Ishikawa (cell line): ENCODE measurements around the gene KCNG1.

ENCODE experiments used
- EP300 ChIP-seq: IDR thresholded peaks from 2 replicates; pipeline ENCODE4 v1.6.1; 2012; ENCODE audit warnings: borderline replicate concordance
- RAD21 ChIP-seq: IDR thresholded peaks from 2 replicates; pipeline ENCODE4 v1.6.1; 2012; ENCODE audit warnings: low read depth
- TCF12 ChIP-seq: IDR thresholded peaks from 2 replicates; pipeline ENCODE4 v1.6.1; 2012; ENCODE audit warnings: low read depth
- TEAD4 ChIP-seq: IDR thresholded peaks from 2 replicates; pipeline ENCODE4 v1.6.1; 2012
- YY1 ChIP-seq: IDR thresholded peaks from 2 replicates; pipeline ENCODE4 v1.6.1; 2012; ENCODE audit warnings: low read depth
- TF ChIP-seq, protein P1 (sequence below): IDR thresholded peaks from 2 replicates; pipeline ENCODE4 v1.6.1; 2012; ENCODE audit warnings: low read depth, mild to moderate bottlenecking

- no peak for TF ChIP-seq RAD21
- TF ChIP-seq TCF12, result no peak
- TF ChIP-seq, protein P1, sequence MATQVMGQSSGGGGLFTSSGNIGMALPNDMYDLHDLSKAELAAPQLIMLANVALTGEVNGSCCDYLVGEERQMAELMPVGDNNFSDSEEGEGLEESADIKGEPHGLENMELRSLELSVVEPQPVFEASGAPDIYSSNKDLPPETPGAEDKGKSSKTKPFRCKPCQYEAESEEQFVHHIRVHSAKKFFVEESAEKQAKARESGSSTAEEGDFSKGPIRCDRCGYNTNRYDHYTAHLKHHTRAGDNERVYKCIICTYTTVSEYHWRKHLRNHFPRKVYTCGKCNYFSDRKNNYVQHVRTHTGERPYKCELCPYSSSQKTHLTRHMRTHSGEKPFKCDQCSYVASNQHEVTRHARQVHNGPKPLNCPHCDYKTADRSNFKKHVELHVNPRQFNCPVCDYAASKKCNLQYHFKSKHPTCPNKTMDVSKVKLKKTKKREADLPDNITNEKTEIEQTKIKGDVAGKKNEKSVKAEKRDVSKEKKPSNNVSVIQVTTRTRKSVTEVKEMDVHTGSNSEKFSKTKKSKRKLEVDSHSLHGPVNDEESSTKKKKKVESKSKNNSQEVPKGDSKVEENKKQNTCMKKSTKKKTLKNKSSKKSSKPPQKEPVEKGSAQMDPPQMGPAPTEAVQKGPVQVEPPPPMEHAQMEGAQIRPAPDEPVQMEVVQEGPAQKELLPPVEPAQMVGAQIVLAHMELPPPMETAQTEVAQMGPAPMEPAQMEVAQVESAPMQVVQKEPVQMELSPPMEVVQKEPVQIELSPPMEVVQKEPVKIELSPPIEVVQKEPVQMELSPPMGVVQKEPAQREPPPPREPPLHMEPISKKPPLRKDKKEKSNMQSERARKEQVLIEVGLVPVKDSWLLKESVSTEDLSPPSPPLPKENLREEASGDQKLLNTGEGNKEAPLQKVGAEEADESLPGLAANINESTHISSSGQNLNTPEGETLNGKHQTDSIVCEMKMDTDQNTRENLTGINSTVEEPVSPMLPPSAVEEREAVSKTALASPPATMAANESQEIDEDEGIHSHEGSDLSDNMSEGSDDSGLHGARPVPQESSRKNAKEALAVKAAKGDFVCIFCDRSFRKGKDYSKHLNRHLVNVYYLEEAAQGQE, result no peak
- TF ChIP-seq EP300, result no peak
- TF ChIP-seq TEAD4, result no peak
- no peak for TF ChIP-seq YY1
These were observed 21.3 kb downstream of the KCNG1 start for GRCh38 chr20:51001430-51002265.
